ENCODE data around the gene ZNRF2. TPM values are rescaled to one million over a fixed set of nuclear protein-coding genes. Genes with fewer than 3 reads are reported as not detected.
A peak's percentile ranks its signal among the peaks of the same experiment; 100 is the strongest.

Gene ZNRF2
- total and polyA plus RNA-seq, 2 of the 13 experiments (the other 11 are each of a cell fraction or from before 2014, with no cell fraction given): 3.5 to 7.7 TPM

GRCh38 chr7:30412782-30413504 lies 128.5 kb downstream of the ZNRF2 start (continued):
- TF ChIP-seq ZBTB40 (IDR thresholded peaks at IDR 0.05) (no peak), ZBTB40 (CRISPR knock-in tag; IDR thresholded peaks at IDR 0.05) (no peak), BHLHE40 (IDR thresholded peaks at IDR 0.05; ENCODE audit: low read length) (peak; percentile 54; the same call in 1 of the 2 replicates), ZNF780A (CRISPR knock-in tag; IDR thresholded peaks at IDR 0.05) (no peak), MAFF (IDR thresholded peaks at IDR 0.05; ENCODE audit: low read depth, low read length) (no peak), ZNF607 (CRISPR knock-in tag; IDR thresholded peaks at IDR 0.05; ENCODE audit: borderline replicate concordance) (no peak), SP4 (CRISPR knock-in tag; IDR thresholded peaks at IDR 0.05) (no peak), ATM (IDR thresholded peaks at IDR 0.05; ENCODE audit: borderline replicate concordance) (no peak), ATRX (CRISPR knock-in tag; IDR thresholded peaks at IDR 0.05; ENCODE audit: borderline replicate concordance) (no peak), SMAD1 (CRISPR knock-in tag; IDR thresholded peaks at IDR 0.05; ENCODE audit: borderline replicate concordance, low read depth) (no peak), CSRNP2 (CRISPR knock-in tag; conservative IDR thresholded peaks at IDR 0.05; ENCODE audit: low read depth) (no peak), FOXA1 (IDR thresholded peaks at IDR 0.05) (no peak), FOXA1 (CRISPR knock-in tag; IDR thresholded peaks at IDR 0.05) (no peak), HMGXB3 (CRISPR knock-in tag; IDR thresholded peaks at IDR 0.05; ENCODE audit: borderline replicate concordance) (no peak)

All from HepG2 (cell line).